SU-DHL-6 (cell line): ENCODE results near the gene CCDC188.

Experiments
- H2AFZ ChIP-seq: fragments of 200-600 bp; sonication (generic); 2 replicates; pipeline ENCODE4 v1.6.1; 2014; ENCODE audit warnings: low read depth, mild to moderate bottlenecking, moderate library complexity, mixed read lengths, antibody characterized with exemption, low read length; ENCODE audit not compliant: severe bottlenecking
- H3F3A ChIP-seq: fragments of 200-600 bp; shearing (Covaris generic); 2 replicates; pipeline ENCODE4 v1.6.0; 2016; ENCODE audit warnings: antibody characterized with exemption, mild to moderate bottlenecking; ENCODE audit not compliant: insufficient read depth
- H3K27ac ChIP-seq: fragments of 200-600 bp; sonication (generic); 2 replicates; pipeline ENCODE4 v1.5.1; 2016; ENCODE audit warnings: low read depth, mild to moderate bottlenecking, low read length, moderate library complexity, mixed read lengths
- H3K27me3 ChIP-seq: fragments of 200-600 bp; sonication (generic), shearing (Covaris generic); 2 replicates; pipeline ENCODE4 v1.6.0; 2014; ENCODE audit warnings: mild to moderate bottlenecking, low read length
- H3K36me3 ChIP-seq: fragments of 200-600 bp; sonication (generic); 2 replicates; pipeline ENCODE4 v1.6.1; 2014; ENCODE audit warnings: mild to moderate bottlenecking, low read length, mixed read lengths
- H3K4me2 ChIP-seq: fragments of 300-600, 200-600 bp; shearing (Covaris generic), sonication (generic); 2 replicates; pipeline ENCODE4 v1.6.0; 2014; ENCODE audit warnings: low read length, low read depth, mild to moderate bottlenecking; ENCODE audit not compliant: poor library complexity, severe bottlenecking
- H3K4me3 ChIP-seq: fragments of 200-600 bp; sonication (generic); 2 replicates; pipeline ENCODE4 v1.5.1; 2014; ENCODE audit warnings: antibody characterized with exemption, low read length, mild to moderate bottlenecking, mixed read lengths; ENCODE audit not compliant: insufficient read depth, poor library complexity, severe bottlenecking
- H3K79me2 ChIP-seq: fragments of 200-600 bp; sonication (generic); 2 replicates; pipeline ENCODE4 v1.6.1; 2014; ENCODE audit warnings: mild to moderate bottlenecking, low read length, moderate library complexity; ENCODE audit not compliant: insufficient read depth
- H3K9ac ChIP-seq: fragments of 200-600 bp; sonication (generic); 2 replicates; pipeline ENCODE4 v1.7.0; 2014; ENCODE audit warnings: mild to moderate bottlenecking, low read length
- H3K9me2 ChIP-seq: fragments of 200-600 bp; sonication (generic); replicated peaks from 2 replicates; pipeline ENCODE4 v1.6.1; 2014; ENCODE audit warnings: low read length; ENCODE audit not compliant: insufficient read depth
- H3K9me3 ChIP-seq: fragments of 200-600 bp; sonication (generic); 2 replicates; pipeline ENCODE4 v1.6.1; 2014; ENCODE audit warnings: low read length, mixed read lengths; ENCODE audit not compliant: insufficient read depth
- H4K20me1 ChIP-seq: fragments of 200-600 bp; sonication (generic); 2 replicates; pipeline ENCODE4 v1.6.1; 2014; ENCODE audit warnings: low read depth, mild to moderate bottlenecking, antibody characterized with exemption, low read length, moderate library complexity, mixed read lengths
- EZH2phosphoT487 ChIP-seq: fragments of 200-600 bp; sonication (generic), shearing (Covaris generic); conservative IDR thresholded peaks from 2 replicates; pipeline ENCODE4 v1.6.1; 2018; ENCODE audit warnings: mild to moderate bottlenecking, antibody characterized with exemption, low read length, moderate library complexity, mixed read lengths
- TF ChIP-seq, protein P1 (sequence below): fragments of 200-600 bp; sonication (generic); IDR thresholded peaks from one replicate; pipeline ENCODE4 v1.5.1; 2017; ENCODE audit warnings: antibody characterized with exemption, mild to moderate bottlenecking, low read length, moderate library complexity; ENCODE audit not compliant: insufficient read depth, poor library complexity, severe bottlenecking

The CCDC188 gene

DNA sequence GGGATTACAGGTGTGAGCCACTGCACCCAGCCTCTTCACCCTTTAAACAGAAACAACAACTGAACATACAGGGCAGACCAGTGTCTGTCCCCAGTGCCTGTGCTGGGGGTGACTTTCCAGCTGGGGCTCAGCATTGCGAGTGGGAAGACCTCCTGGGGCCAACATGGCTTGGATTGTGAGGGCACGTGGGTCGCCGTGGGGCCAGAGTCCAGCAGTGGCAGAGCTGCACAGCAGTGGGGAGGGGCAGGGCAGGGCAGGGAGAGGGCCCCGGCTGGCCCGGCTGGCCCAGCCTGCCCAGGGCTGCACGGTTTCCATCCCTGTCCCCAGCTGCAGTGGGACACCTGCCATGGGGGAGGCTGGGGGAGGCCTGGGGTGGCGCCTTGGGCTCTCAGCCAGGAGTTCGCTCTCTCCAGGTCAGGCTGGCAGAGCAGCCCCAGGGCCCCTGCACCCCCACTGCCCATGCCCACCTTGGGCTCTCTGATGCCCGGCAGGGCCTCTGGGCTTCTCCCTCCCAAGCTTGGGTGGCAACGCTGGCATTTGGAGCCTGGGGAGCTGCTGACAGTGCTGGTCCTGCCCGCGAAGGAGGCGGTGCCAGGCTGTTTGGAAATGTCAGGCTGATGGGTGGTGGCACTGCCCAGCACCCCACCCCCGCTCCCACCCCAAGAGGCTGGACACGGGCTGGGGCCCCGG lies 30.5 kb upstream of the CCDC188 start:
- TF ChIP-seq, protein P1, sequence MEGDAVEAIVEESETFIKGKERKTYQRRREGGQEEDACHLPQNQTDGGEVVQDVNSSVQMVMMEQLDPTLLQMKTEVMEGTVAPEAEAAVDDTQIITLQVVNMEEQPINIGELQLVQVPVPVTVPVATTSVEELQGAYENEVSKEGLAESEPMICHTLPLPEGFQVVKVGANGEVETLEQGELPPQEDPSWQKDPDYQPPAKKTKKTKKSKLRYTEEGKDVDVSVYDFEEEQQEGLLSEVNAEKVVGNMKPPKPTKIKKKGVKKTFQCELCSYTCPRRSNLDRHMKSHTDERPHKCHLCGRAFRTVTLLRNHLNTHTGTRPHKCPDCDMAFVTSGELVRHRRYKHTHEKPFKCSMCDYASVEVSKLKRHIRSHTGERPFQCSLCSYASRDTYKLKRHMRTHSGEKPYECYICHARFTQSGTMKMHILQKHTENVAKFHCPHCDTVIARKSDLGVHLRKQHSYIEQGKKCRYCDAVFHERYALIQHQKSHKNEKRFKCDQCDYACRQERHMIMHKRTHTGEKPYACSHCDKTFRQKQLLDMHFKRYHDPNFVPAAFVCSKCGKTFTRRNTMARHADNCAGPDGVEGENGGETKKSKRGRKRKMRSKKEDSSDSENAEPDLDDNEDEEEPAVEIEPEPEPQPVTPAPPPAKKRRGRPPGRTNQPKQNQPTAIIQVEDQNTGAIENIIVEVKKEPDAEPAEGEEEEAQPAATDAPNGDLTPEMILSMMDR: no peak
- TF ChIP-seq EZH2phosphoT487: no peak
- H3K9me3 ChIP-seq: no peaks in the 10 kb centered on the region
- no peak overlapping the region for H2AFZ ChIP-seq
- H3F3A ChIP-seq: no peaks in the 10 kb centered on the region
- no peaks in the 10 kb centered on the region for H3K27me3 ChIP-seq
- H3K9ac ChIP-seq: no peak overlapping the region
- no peaks in the 10 kb centered on the region for H3K9me2 ChIP-seq
- no peak overlapping the region for H3K4me3 ChIP-seq
- no peak overlapping the region for H3K27ac ChIP-seq
- no peaks in the 10 kb centered on the region for H4K20me1 ChIP-seq
- H3K4me2 ChIP-seq: no peak overlapping the region
- no peaks in the 10 kb centered on the region for H3K36me3 ChIP-seq
- H3K79me2 ChIP-seq: no peaks in the 10 kb centered on the region

DNA sequence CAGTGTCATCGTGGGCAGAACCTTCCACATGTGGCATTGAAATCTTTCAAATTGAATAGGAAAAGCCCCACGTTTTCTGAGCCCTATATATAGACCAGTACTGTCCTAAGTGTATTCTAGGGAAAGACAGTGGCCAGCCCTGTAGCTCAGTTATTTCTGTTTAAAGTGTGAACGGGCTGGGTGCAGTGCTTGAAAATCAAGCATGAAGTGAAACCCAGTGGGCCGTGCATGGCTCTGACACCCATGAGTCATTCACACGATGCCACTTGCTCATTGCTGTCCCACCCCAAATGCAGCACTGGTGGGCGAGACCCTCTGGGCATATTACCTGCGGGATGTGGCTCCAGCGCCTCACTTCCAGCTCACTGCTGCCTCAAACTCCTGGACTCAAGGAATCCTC lies 29.8 kb upstream of the CCDC188 start:
- Histone ChIP-seq H3K79me2 (no peaks in the 10 kb centered on the region), H3K9me3 (no peaks in the 10 kb centered on the region), H3K27ac (no peak overlapping the region), H3K4me3 (no peak overlapping the region), H3F3A (no peaks in the 10 kb centered on the region), H3K9me2 (no peaks in the 10 kb centered on the region), H4K20me1 (no peaks in the 10 kb centered on the region), H3K27me3 (no peaks in the 10 kb centered on the region), H3K9ac (no peak overlapping the region), H3K4me2 (no peak overlapping the region), H2AFZ (no peak overlapping the region), H3K36me3 (no peaks in the 10 kb centered on the region)
- TF ChIP-seq, protein P1: no peak
- no peak for TF ChIP-seq EZH2phosphoT487

GRCh38 chr22:20180245-20180630 lies 29.4 kb upstream of the CCDC188 start:
- TF ChIP-seq, protein P1: no peak
- Histone ChIP-seq H4K20me1 (no peaks in the 10 kb centered on the region), H3K9me2 (no peaks in the 10 kb centered on the region), H3F3A (no peaks in the 10 kb centered on the region), H3K4me2 (no peak overlapping the region), H3K36me3 (no peaks in the 10 kb centered on the region), H3K79me2 (no peaks in the 10 kb centered on the region), H3K9ac (no peak overlapping the region), H3K4me3 (no peak overlapping the region), H3K27me3 (no peaks in the 10 kb centered on the region), H3K9me3 (no peaks in the 10 kb centered on the region), H3K27ac (no peak overlapping the region), H2AFZ (no peak overlapping the region)
